Body of pancreas (tissue), 4 donors: ENCODE measurements around the gene KCNA10.

Source experiments
- CTCF ChIP-seq, 7 experiments: fragments of 450-650 bp in 4 of 7; fragments of 200-600 bp in 3 of 7; sonication (generic) in 3 of 7; IDR thresholded peaks; one replicate each; pipeline ENCODE4 v1.5.1; 2016 to 2019; ENCODE audit warnings: antibody characterized with exemption in 7 of 7
- POLR2A ChIP-seq, 3 donors: fragments of 450-650 bp; IDR thresholded peaks; one replicate each; pipeline ENCODE4 v1.6.1; 2016; ENCODE audit warnings: antibody characterized with exemption in 3 of 3, mild to moderate bottlenecking in 2 of 3

- no peak for TF ChIP-seq CTCF (IDR thresholded peaks at IDR 0.05)
- no peak for TF ChIP-seq POLR2A (IDR thresholded peaks at IDR 0.05)
These were observed 3.9 kb downstream of the KCNA10 start for GRCh38 chr1:110515041-110515440.
